IMR-90 (cell line): Measurements from ENCODE around the gene FEZF2. TPM values are rescaled to one million over a fixed set of nuclear protein-coding genes. Genes with fewer than 3 reads are reported as not detected.

Experiments
- ATAC-seq: fragments of 200-7000 bp; cut with Tn5 transposase; 2 replicates; pipeline ENCODE4 v1.9.1; 2020; ENCODE audit warnings: low read depth, mild to moderate bottlenecking, moderate library complexity
- BruUV-seq: library from RNA; stranded (reverse); fragments of 400-500 nt; replicated peaks from 2 replicates; lab custom pipeline; 2021; lab: Mats Ljungman, UMichigan
- CTCF ChIA-PET: fragments of 300-600 bp; formaldehyde crosslinking; extraction: SDS; loops from one replicate; lab custom pipeline; 2021; ENCODE audit warnings: antibody characterized with exemption; lab: Yijun Ruan, JAX
- POLR2A ChIA-PET: fragments of 300-600 bp; sonication (Branson Sonifier 250); formaldehyde crosslinking; loops from one replicate; lab custom pipeline; 2022; ENCODE audit warnings: antibody characterized with exemption; ENCODE audit not compliant: unreplicated experiment; lab: Charles Lee
- DNase-seq: peaks from one replicate; pipeline ENCODE4 v3.0.0; 2013
- H2AFZ ChIP-seq: replicated peaks from 2 replicates; pipeline ENCODE3; 2013; ENCODE audit warnings: low read length, mild to moderate bottlenecking; ENCODE audit not compliant: poor library complexity
- H2AK5ac ChIP-seq: 2 replicates; pipeline ENCODE4 v1.6.1; 2013; ENCODE audit warnings: low read depth, low read length, inconsistent platforms
- H2AK9ac ChIP-seq: replicated peaks from 2 replicates; pipeline ENCODE3; 2013; ENCODE audit warnings: mild to moderate bottlenecking, low read depth, low read length, moderate library complexity; ENCODE audit not compliant: poor library complexity
- H2BK120ac ChIP-seq: 2 replicates; pipeline ENCODE4 v1.6.1; 2013; ENCODE audit warnings: low read depth, low read length, inconsistent platforms
- H2BK15ac ChIP-seq: 3 replicates; pipeline ENCODE4 v1.6.1; 2013; ENCODE audit warnings: low read depth, low read length, inconsistent platforms
- H2BK20ac ChIP-seq: 2 replicates; pipeline ENCODE4 v1.6.1; 2013; ENCODE audit warnings: low read depth, mild to moderate bottlenecking, inconsistent platforms, low read length, moderate library complexity
- H2BK5ac ChIP-seq: 2 replicates; pipeline ENCODE4 v1.6.1; 2013; ENCODE audit warnings: mild to moderate bottlenecking, low read depth, low read length, inconsistent platforms; ENCODE audit not compliant: poor library complexity, severe bottlenecking
- H3K14ac ChIP-seq: replicated peaks from 2 replicates; pipeline ENCODE4 v1.6.1; 2013; ENCODE audit warnings: low read depth, low read length, inconsistent platforms
- H3K18ac ChIP-seq: 2 replicates; pipeline ENCODE4 v1.6.1; 2013; ENCODE audit warnings: low read depth, low read length, control low read depth
- H3K23ac ChIP-seq: 2 replicates; pipeline ENCODE4 v1.6.1; 2013; ENCODE audit warnings: low read depth, low read length, inconsistent platforms
- H3K27ac ChIP-seq: 2 replicates; pipeline ENCODE4 v1.5.1; 2013; ENCODE audit warnings: mild to moderate bottlenecking, control low read depth, low read length; ENCODE audit not compliant: insufficient read depth
- H3K27me3 ChIP-seq: 2 replicates; pipeline ENCODE4 v1.6.1; 2013; ENCODE audit warnings: low read length; ENCODE audit not compliant: control insufficient read depth, insufficient read depth
- H3K36me3 ChIP-seq: 2 replicates; pipeline ENCODE4 v1.6.1; 2013; ENCODE audit warnings: low read length, mixed read lengths; ENCODE audit not compliant: control insufficient read depth, insufficient read depth
- H3K4ac ChIP-seq: 2 replicates; pipeline ENCODE4 v1.6.1; 2013; ENCODE audit warnings: low read depth, low read length, inconsistent platforms
- H3K4me1 ChIP-seq: 2 replicates; pipeline ENCODE4 v1.6.1; 2013; ENCODE audit warnings: low read length, mixed read lengths; ENCODE audit not compliant: control insufficient read depth, insufficient read depth
- H3K4me2 ChIP-seq: 2 replicates; pipeline ENCODE4 v1.6.1; 2013; ENCODE audit warnings: low read depth, mild to moderate bottlenecking, control low read depth, low read length, moderate library complexity
- H3K4me3 ChIP-seq: 2 replicates; pipeline ENCODE4 v1.5.1; 2013; ENCODE audit warnings: low read depth, mild to moderate bottlenecking, control low read depth, low read length, moderate library complexity; ENCODE audit not compliant: insufficient read depth
- H3K56ac ChIP-seq: 2 replicates; pipeline ENCODE4 v1.6.1; 2013; ENCODE audit warnings: low read length, inconsistent platforms; ENCODE audit not compliant: insufficient read depth; ENCODE audit errors: extremely low read depth
- H3K79me1 ChIP-seq, 2 experiments: 2 replicates each; pipeline ENCODE4 v1.6.1; 2013; ENCODE audit warnings: low read length in 2 of 2, inconsistent platforms in 1 of 2, low read depth in 1 of 2
- H3K9ac ChIP-seq: 2 replicates; pipeline ENCODE4 v1.6.1; 2013; ENCODE audit warnings: low read depth, low read length, control low read depth
- H3K9me1 ChIP-seq: 2 replicates; pipeline ENCODE4 v1.6.1; 2013; ENCODE audit warnings: low read length, inconsistent platforms; ENCODE audit not compliant: insufficient read depth
- H3K9me3 ChIP-seq: 2 replicates; pipeline ENCODE4 v1.6.1; 2013; ENCODE audit warnings: low read length; ENCODE audit not compliant: control insufficient read depth, insufficient read depth
- H4K20me1 ChIP-seq: 2 replicates; pipeline ENCODE4 v1.6.1; 2013; ENCODE audit warnings: low read length, inconsistent platforms; ENCODE audit not compliant: insufficient read depth
- H4K5ac ChIP-seq: 2 replicates; pipeline ENCODE4 v1.6.1; 2013; ENCODE audit warnings: mild to moderate bottlenecking, low read depth, low read length, control low read depth
- H4K8ac ChIP-seq, 2 experiments: 2 replicates each; pipeline ENCODE4 v1.6.1; 2013; ENCODE audit warnings: low read depth in 2 of 2, low read length in 2 of 2, control low read depth in 1 of 2, inconsistent platforms in 1 of 2
- H4K91ac ChIP-seq: 2 replicates; pipeline ENCODE4 v1.6.1; 2013; ENCODE audit warnings: low read depth, low read length, inconsistent platforms; ENCODE audit not compliant: insufficient read depth
- ELK1 ChIP-seq: fragments of 150-350 bp; IDR thresholded peaks from 2 replicates; pipeline ENCODE4 v1.6.1; 2016; ENCODE audit warnings: low read depth, mild to moderate bottlenecking, low read length, moderate library complexity, borderline replicate concordance
- FOS ChIP-seq: fragments of 150-350 bp; IDR thresholded peaks from 2 replicates; pipeline ENCODE4 v1.6.1; 2016; ENCODE audit warnings: low read depth, low read length
- MXI1 ChIP-seq: IDR thresholded peaks from 2 replicates; pipeline ENCODE4 v1.6.1; 2012; ENCODE audit warnings: low read depth, mild to moderate bottlenecking, low read length, moderate library complexity, borderline replicate concordance
- NFE2L2 ChIP-seq: fragments of 150-350 bp; IDR thresholded peaks from 2 replicates; pipeline ENCODE4 v1.6.1; 2016; ENCODE audit warnings: low read depth, mild to moderate bottlenecking, low read length
- POLR2A ChIP-seq: IDR thresholded peaks from 2 replicates; pipeline ENCODE4 v1.6.1; 2012; ENCODE audit warnings: mild to moderate bottlenecking, low read depth, low read length
- RAD21 ChIP-seq: IDR thresholded peaks from 2 replicates; pipeline ENCODE4 v1.6.1; 2012; ENCODE audit warnings: low read length, improper control_type of control experiment
- RCOR1 ChIP-seq: IDR thresholded peaks from 2 replicates; pipeline ENCODE4 v1.6.1; 2012; ENCODE audit warnings: mild to moderate bottlenecking, low read length, improper control_type of control experiment; ENCODE audit not compliant: insufficient replicate concordance
- RFX5 ChIP-seq: IDR thresholded peaks from 2 replicates; pipeline ENCODE4 v1.8.0; 2012; ENCODE audit warnings: low read depth, mild to moderate bottlenecking, low read length, moderate library complexity
- USF2 ChIP-seq: fragments of 150-350 bp; IDR thresholded peaks from 2 replicates; pipeline ENCODE4 v1.6.1; 2017; ENCODE audit warnings: mild to moderate bottlenecking, antibody characterized with exemption, low read length, low read depth
- WGBS, 2 experiments: methylation state at CpG; one replicate each; pipeline versions ENCODE4 v1.1.5 to v1.1.7; 2013; ENCODE audit warnings: missing lambda C conversion rate in 2 of 2; ENCODE audit not compliant: insufficient read length in 1 of 2; ENCODE audit errors: extremely low coverage in 2 of 2; 5-methylcytosine and 5-hydroxymethylcytosine counted together
- dilution Hi-C: fragments of 300-500 bp; cut with HindIII; formaldehyde crosslinking; loops from one replicate; pipeline ENCODE4 v1.14.3; 2018; ENCODE audit warnings: low sequenced_read_pairs; ENCODE audit not compliant: unreplicated experiment
- in situ Hi-C: fragments of 300-500 bp; cut with MboI; formaldehyde crosslinking; loops from 3 replicates; pipeline ENCODE4 v1.14.3; 2019; ENCODE audit warnings: low sequenced_read_pairs, inconsistent platforms, mixed read lengths
- intact Hi-C: fragments of 100-400 bp; cut with micrococcal nuclease; formaldehyde crosslinking; loops from 2 replicates; pipeline ENCODE4 v1.10.0; 2022
- polyA plus RNA-seq, 3 experiments: library from polyadenylated mRNA; depleted of rRNA; stranded (reverse); fragments of >200 nt; gene quantifications; 2 replicates each; pipeline ENCODE4 v1.2.3, GENCODE V29; 2012; ENCODE audit warnings: low replicate concordance in 1 of 3
- total RNA-seq: library from RNA; depleted of rRNA; stranded (reverse); fragments of >200 nt; gene quantifications from 2 replicates; pipeline ENCODE4 v1.2.3, GENCODE V29; 2012

Gene FEZF2
- total and polyA plus RNA-seq, 2 of the 4 experiments (the other 2 are of a cell fraction) = not detected

GRCh38 chr3:62416144-62416543 is 42.8 kb upstream of the FEZF2 start:
- no peak overlapping the region for H3K18ac ChIP-seq
- H3K9me3 ChIP-seq = no peaks in the 10 kb centered on the region
- no peak overlapping the region for H2AFZ ChIP-seq
- H3K4me3 ChIP-seq = no peak overlapping the region
- ChIA-PET CTCF (no interaction called here), POLR2A (no interaction called here)
- H3K79me1 ChIP-seq = no peaks in the 10 kb centered on the region
- no peak overlapping the region for H2BK15ac ChIP-seq
- dilution Hi-C loops = no loop called here
- no peak overlapping the region for H3K56ac ChIP-seq
- no TSS peak for BruUV-seq
- H3K27me3 ChIP-seq = peaks cover 1% of the 10 kb centered on the region
- H3K14ac ChIP-seq = no peak overlapping the region
- DNase-seq (no peak), ATAC-seq (no peak)
- no peaks in the 10 kb centered on the region for H3K9me1 ChIP-seq
- no peaks in the 10 kb centered on the region for H3K36me3 ChIP-seq
- TF ChIP-seq USF2 (no peak), FOS (no peak), NFE2L2 (no peak), RFX5 (no peak), MXI1 (no peak), RCOR1 (no peak), POLR2A (no peak), RAD21 (no peak), ELK1 (no peak)
- no peak overlapping the region for H3K4me2 ChIP-seq
- no peak overlapping the region for H3K23ac ChIP-seq
- no peak overlapping the region for H2AK5ac ChIP-seq
- H4K20me1 ChIP-seq = no peaks in the 10 kb centered on the region
- no peak overlapping the region for H4K8ac ChIP-seq
- H3K9ac ChIP-seq = no peak overlapping the region
- no peak overlapping the region for H3K27ac ChIP-seq
- H2BK20ac ChIP-seq = no peak overlapping the region
- H3K4ac ChIP-seq = no peak overlapping the region
- H2AK9ac ChIP-seq = no peak overlapping the region
- no peaks in the 10 kb centered on the region for H3K4me1 ChIP-seq
- in situ Hi-C loops = no loop called here
- intact Hi-C loops = no loop called here
- no peak overlapping the region for H2BK5ac ChIP-seq
- no CpG with 5 or more reads among the region's 3 CpGs for WGBS, 2 experiments
- H2BK120ac ChIP-seq = no peak overlapping the region
- no peak overlapping the region for H4K91ac ChIP-seq
- H4K5ac ChIP-seq = no peak overlapping the region
